HUES64 (cell line): ENCODE results near the gene HBG1.

ENCODE experiments used
- H3K27ac ChIP-seq: 2 replicates; pipeline ENCODE4 v1.7.0; 2013; ENCODE audit warnings: low read depth, low read length, inconsistent platforms
- H3K27me3 ChIP-seq: 2 replicates; pipeline ENCODE4 v1.6.1; 2013; ENCODE audit warnings: mild to moderate bottlenecking, low read length; ENCODE audit not compliant: insufficient read depth
- H3K36me3 ChIP-seq: 2 replicates; pipeline ENCODE4 v1.6.1; 2013; ENCODE audit warnings: mild to moderate bottlenecking, low read length; ENCODE audit not compliant: insufficient read depth
- H3K4me1 ChIP-seq: 2 replicates; pipeline ENCODE4 v1.6.1; 2013; ENCODE audit warnings: mild to moderate bottlenecking, low read length, moderate library complexity; ENCODE audit not compliant: insufficient read depth
- H3K4me3 ChIP-seq: 2 replicates; pipeline ENCODE4 v1.5.1; 2013; ENCODE audit warnings: mild to moderate bottlenecking, low read length, moderate library complexity
- H3K9ac ChIP-seq: 2 replicates; pipeline ENCODE4 v1.6.1; 2013; ENCODE audit warnings: mild to moderate bottlenecking, low read depth, low read length
- H3K9me3 ChIP-seq: 2 replicates; pipeline ENCODE4 v1.6.1; 2013; ENCODE audit warnings: low read depth, low read length; ENCODE audit not compliant: insufficient read depth
- WGBS: fragments of 150-250, 120-280 bp; methylation state at CpG from one replicate; pipeline ENCODE4 v1.1.7; 2013; ENCODE audit warnings: missing lambda C conversion rate; 5-methylcytosine and 5-hydroxymethylcytosine counted together

The HBG1 gene

DNA sequence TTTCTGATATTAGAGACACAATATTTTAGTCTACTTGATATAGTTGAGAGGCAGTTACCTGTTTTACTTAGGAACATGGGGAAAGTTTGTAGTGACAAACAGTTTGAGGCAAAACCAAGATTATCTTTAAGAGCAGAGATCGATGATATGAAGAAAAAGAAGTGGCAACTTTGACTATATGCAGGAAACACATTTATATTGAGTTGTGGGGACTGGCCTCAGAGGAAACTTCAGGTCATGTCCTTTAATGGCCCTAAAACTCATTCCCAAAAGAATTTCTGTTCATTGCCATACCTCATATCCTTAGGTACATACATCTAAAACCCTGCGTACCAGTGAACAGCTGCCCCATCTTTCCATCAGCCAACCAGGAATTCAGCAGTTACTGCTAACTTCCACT lies 4.5 kb downstream of the HBG1 start:
- no peak overlapping the region for H3K4me3 ChIP-seq
- H3K27ac ChIP-seq = no peak overlapping the region
- no peaks in the 10 kb centered on the region for H3K27me3 ChIP-seq
- H3K4me1 ChIP-seq = no peaks in the 10 kb centered on the region
- H3K36me3 ChIP-seq = no peaks in the 10 kb centered on the region
- 93% methylated on average over 2 of the region's 2 CpGs for whole genome bisulfite sequencing
- no peak overlapping the region for H3K9ac ChIP-seq
- H3K9me3 ChIP-seq = no peaks in the 10 kb centered on the region

DNA sequence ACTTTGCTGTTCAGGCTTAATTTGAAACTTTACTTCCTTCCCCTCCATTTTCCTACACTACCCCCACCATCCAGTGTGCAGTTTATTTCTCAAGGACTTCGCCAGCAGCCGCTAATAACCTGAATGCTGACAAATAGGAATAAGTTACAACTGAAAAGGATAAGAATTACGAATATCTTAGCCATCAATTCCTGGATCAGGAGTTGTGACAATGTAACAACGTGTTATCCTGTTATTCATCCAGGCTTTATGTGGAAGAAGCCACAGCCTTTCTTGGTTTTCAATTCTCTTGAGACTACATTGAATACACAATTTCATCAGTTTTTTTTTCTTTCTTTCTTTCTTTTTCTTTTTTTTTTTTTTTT lies 5.9 kb downstream of the HBG1 start:
- Histone ChIP-seq H3K9me3 (no peaks in the 10 kb centered on the region), H3K4me3 (no peak overlapping the region), H3K4me1 (no peaks in the 10 kb centered on the region), H3K9ac (no peak overlapping the region), H3K27me3 (no peaks in the 10 kb centered on the region), H3K36me3 (no peaks in the 10 kb centered on the region), H3K27ac (no peak overlapping the region)
- 94% methylated on average over 4 of the region's 4 CpGs for WGBS

DNA sequence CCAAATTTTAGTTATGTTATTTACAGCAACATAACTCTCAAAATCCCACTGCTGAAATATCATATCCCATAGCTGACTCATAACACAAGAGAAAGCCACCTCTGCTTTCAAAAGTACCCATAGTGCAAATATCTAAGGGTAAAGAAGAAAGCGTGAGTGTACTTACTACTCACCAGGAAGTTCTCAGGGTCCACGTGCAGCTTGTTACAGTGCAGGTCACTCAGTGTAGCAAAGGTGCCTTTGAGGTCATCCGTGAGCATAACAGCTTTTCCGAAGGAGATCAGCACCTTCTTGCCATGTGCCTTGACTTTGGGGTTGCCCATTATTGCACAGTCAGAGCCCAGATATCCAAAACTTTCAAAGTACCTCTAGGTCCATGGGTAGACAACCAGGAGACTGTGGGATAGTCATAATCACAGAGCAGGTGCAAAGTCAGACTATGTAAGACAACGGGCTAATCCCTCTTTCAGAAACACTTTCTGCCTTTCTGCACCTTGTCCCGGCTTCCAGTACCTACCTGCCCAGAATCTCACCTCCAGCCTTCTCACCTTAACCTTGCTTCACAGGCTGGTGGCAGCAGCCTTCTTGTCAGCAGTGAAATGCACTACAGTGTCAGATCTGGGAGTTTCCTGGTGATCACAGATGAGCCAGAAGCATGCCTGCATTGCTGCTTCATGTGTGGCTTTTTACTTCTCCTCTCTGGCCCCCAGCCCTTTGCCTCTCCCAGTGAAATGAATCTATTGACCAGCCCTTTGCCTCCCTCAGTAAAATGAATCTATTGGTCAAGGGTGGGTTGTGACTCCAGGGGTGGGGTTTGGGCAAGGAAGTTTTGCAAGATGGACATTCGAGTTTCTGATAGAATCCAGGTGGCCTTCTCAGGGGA lies 6.5 kb downstream of the HBG1 start:
- Histone ChIP-seq H3K4me3 (no peak overlapping the region), H3K9me3 (no peaks in the 10 kb centered on the region), H3K36me3 (no peaks in the 10 kb centered on the region), H3K27me3 (no peaks in the 10 kb centered on the region), H3K4me1 (no peaks in the 10 kb centered on the region), H3K9ac (no peak overlapping the region), H3K27ac (no peak overlapping the region)
- WGBS = 92% methylated on average over 7 of the region's 7 CpGs

DNA sequence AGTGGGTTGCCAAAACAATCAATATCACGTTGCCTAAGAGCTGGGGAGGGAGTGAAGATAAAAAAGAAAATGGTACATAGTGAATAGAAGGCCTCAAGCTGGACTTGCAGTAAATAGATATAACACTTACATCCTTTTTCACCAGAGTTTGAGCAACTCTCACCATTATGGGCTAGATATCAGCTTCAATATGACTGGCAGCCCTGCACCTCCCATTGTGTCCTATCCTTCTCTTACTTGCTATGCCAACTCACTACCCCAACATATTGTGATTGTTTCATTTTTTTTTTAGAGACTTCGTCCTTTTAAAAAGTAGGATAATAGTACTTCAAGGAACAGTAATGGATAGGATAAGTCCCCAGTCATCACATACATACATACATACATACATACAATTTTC lies 7.4 kb downstream of the HBG1 start:
- no peak overlapping the region for H3K9ac ChIP-seq
- H3K4me3 ChIP-seq = no peak overlapping the region
- H3K4me1 ChIP-seq = no peaks in the 10 kb centered on the region
- H3K36me3 ChIP-seq = no peaks in the 10 kb centered on the region
- WGBS = 91% methylated on average over 1 of the region's 2 CpGs
- H3K9me3 ChIP-seq = no peaks in the 10 kb centered on the region
- no peaks in the 10 kb centered on the region for H3K27me3 ChIP-seq
- H3K27ac ChIP-seq = no peak overlapping the region

DNA sequence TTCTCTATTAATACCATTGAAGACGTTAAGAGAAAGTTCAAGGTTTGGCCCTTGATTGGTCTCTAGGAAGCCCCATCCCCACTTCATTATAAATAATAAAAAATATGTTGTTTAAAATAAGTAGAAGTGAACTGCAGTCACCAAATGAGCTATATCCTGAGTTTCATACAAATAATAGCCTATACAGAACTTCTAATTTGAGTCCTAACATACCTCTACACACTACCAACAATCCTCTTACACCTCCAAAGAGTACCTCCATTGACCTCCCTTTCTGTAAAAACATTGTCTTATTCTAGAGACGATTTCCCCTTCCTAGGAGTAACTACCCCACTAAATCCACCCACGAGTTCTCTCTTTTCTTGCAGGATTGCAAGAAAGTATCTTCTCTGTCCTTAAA lies 8.2 kb downstream of the HBG1 start:
- H3K9ac ChIP-seq = no peak overlapping the region
- no peak overlapping the region for H3K4me3 ChIP-seq
- no peaks in the 10 kb centered on the region for H3K36me3 ChIP-seq
- H3K27ac ChIP-seq = no peak overlapping the region
- H3K9me3 ChIP-seq = no peaks in the 10 kb centered on the region
- no peaks in the 10 kb centered on the region for H3K27me3 ChIP-seq
- no peaks in the 10 kb centered on the region for H3K4me1 ChIP-seq
- WGBS = 90% methylated on average over 3 of the region's 3 CpGs

DNA sequence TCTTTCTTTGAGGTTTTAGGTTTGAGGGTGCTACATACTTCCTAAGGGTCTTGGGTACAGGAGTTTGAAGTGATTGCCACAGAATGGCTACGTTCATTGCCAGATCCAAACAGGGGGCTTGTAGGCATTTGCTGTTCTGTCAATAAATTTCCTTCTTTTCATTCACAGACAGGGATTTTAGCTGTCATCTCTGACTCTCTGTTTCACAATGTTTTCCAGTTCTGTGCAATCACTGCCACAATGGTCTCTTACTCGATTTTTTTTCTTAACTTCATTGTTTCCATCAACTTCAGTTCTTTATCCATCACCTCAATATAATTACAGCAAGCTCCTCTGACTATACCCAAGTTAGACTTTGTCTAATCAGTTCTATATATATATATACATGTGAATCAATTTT lies 9.2 kb downstream of the HBG1 start:
- H3K27ac ChIP-seq = no peak overlapping the region
- no peak overlapping the region for H3K4me3 ChIP-seq
- H3K4me1 ChIP-seq = no peaks in the 10 kb centered on the region
- no peaks in the 10 kb centered on the region for H3K36me3 ChIP-seq
- no peaks in the 10 kb centered on the region for H3K9me3 ChIP-seq
- no peaks in the 10 kb centered on the region for H3K27me3 ChIP-seq
- no peak overlapping the region for H3K9ac ChIP-seq
- 90% methylated on average over 2 of the region's 2 CpGs for WGBS

DNA sequence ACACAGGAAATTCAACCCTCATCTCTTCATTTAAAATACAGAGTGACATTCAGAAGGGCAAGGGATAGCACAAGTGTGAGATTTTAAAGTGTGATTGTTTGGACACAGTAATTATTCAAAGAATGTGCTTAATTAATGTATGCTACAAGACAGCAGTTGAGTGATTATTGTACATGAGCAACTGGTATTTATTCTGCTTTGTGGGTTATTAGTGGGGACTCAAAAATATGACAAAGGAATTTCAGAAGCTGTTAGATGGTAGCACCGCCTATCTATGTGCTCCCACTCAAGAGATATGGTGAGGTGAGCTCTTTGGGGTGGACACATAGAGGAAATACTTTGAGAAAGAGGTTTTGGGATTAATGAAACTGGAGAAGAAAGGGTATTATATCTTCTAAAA lies 9.6 kb downstream of the HBG1 start:
- no peaks in the 10 kb centered on the region for H3K4me1 ChIP-seq
- no peaks in the 10 kb centered on the region for H3K9me3 ChIP-seq
- WGBS = 100% methylated on average over 1 of the region's 1 CpG
- no peaks in the 10 kb centered on the region for H3K27me3 ChIP-seq
- H3K36me3 ChIP-seq = no peaks in the 10 kb centered on the region
- H3K9ac ChIP-seq = no peak overlapping the region
- no peak overlapping the region for H3K27ac ChIP-seq
- no peak overlapping the region for H3K4me3 ChIP-seq

DNA sequence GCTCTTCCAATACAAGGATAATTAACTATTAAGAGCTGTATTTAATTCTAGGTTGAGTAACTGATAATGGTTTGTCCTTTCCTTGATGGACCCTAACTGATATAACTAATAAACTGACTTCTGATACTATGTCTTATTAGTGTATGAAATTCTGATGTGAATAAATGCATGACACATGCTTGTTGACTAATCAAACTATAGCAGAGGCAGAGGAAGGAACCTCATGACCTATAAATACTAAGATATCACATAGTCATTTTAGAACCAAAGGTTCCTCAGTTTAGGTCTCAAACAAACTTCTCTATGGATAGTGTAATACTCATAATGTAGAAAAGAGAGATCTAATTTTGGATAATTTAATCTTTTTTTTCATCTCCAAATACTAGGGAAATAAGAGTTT lies 10.6 kb downstream of the HBG1 start:
- H3K27ac ChIP-seq = no peak overlapping the region
- H3K9me3 ChIP-seq = no peaks in the 10 kb centered on the region
- no peak overlapping the region for H3K9ac ChIP-seq
- H3K36me3 ChIP-seq = no peaks in the 10 kb centered on the region
- H3K4me3 ChIP-seq = no peak overlapping the region
- no peaks in the 10 kb centered on the region for H3K27me3 ChIP-seq
- no peaks in the 10 kb centered on the region for H3K4me1 ChIP-seq

DNA sequence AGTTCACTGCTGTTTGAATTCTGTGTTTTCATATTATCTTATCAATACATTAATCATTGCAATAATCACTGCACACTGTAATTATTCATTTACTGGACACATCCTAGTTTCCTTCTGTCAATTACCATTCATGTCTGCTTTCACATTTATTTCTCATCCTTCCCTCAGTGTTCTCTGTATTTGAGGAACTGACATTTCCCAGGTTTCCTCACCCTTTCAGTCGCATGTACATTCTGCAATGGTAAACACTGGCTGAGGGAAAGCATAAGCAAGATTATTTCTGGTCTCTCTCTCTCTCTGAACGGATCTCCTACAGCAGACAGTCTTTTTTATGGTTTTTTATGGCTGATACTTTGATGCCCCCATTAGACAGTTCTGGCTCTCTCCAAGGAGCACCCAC lies 11.2 kb downstream of the HBG1 start:
- no peaks in the 10 kb centered on the region for H3K36me3 ChIP-seq

DNA sequence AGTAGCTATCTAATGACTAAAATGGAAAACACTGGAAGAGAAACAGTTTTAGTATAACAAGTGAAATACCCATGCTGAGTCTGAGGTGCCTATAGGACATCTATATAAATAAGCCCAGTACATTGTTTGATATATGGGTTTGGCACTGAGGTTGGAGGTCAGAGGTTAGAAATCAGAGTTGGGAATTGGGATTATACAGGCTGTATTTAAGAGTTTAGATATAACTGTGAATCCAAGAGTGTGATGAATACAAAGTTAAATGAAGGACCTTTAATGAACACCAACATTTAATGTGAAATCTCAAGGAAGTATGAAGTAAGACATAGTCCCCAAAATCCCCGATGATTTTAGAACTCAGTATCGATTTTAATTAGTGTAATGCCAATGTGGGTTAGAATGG lies 12.2 kb downstream of the HBG1 start:
- H3K9ac ChIP-seq = no peak overlapping the region
- H3K36me3 ChIP-seq = no peaks in the 10 kb centered on the region
- H3K4me1 ChIP-seq = no peaks in the 10 kb centered on the region
- 98% methylated on average over 2 of the region's 2 CpGs for WGBS
- H3K4me3 ChIP-seq = no peak overlapping the region
- H3K27me3 ChIP-seq = no peaks in the 10 kb centered on the region
- H3K9me3 ChIP-seq = no peaks in the 10 kb centered on the region
- no peak overlapping the region for H3K27ac ChIP-seq

More for the DNA sequence above, 11.2 kb downstream of the HBG1 start:
- H3K27me3 ChIP-seq = no peaks in the 10 kb centered on the region
- H3K9me3 ChIP-seq = no peaks in the 10 kb centered on the region
- no peak overlapping the region for H3K4me3 ChIP-seq
- no peaks in the 10 kb centered on the region for H3K4me1 ChIP-seq
- WGBS = 98% methylated on average over 2 of the region's 2 CpGs
- no peak overlapping the region for H3K9ac ChIP-seq
- no peak overlapping the region for H3K27ac ChIP-seq

DNA sequence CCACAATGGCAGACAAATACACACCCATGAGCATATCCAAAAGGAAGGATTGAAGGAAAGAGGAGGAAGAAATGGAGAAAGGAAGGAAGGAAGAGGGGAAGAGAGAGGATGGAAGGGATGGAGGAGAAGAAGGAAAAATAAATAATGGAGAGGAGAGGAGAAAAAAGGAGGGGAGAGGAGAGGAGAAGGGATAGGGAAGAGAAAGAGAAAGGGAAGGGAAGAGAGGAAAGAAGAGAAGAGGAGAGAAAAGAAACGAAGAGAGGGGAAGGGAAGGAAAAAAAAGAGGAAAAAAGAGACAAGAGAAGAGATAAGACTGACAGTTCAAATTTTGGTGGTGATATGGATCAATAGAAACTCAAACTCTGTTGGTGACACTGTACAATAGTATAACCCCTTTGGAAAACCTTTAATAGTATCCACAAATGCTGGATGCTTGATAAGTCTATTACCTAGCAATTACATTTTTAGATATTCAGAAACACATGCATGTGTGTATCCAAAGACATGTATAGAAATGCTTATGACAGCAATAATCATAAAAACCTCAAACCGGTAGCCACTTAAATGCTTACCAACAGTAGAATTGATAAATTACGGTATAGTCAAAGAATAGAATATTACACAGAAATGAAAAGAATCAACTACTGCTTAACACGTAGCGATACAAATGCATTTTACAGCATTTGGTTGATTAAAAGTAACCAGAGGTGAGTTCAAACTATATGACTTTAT lies 14.1 kb downstream of the HBG1 start:
- Histone ChIP-seq H3K9ac (no peak overlapping the region), H3K36me3 (no peaks in the 10 kb centered on the region), H3K4me3 (no peak overlapping the region), H3K4me1 (no peaks in the 10 kb centered on the region), H3K9me3 (no peaks in the 10 kb centered on the region), H3K27me3 (no peaks in the 10 kb centered on the region), H3K27ac (no peak overlapping the region)
- WGBS = 96% methylated on average over 5 of the region's 5 CpGs
